ENCODE data around the gene CD320.
"Not testable (repeated sequence)": the region's sequence is repeated elsewhere in the genome, so short reads cannot be mapped to it uniquely, and the experiment has no call there.

The CD320 gene

DNA sequence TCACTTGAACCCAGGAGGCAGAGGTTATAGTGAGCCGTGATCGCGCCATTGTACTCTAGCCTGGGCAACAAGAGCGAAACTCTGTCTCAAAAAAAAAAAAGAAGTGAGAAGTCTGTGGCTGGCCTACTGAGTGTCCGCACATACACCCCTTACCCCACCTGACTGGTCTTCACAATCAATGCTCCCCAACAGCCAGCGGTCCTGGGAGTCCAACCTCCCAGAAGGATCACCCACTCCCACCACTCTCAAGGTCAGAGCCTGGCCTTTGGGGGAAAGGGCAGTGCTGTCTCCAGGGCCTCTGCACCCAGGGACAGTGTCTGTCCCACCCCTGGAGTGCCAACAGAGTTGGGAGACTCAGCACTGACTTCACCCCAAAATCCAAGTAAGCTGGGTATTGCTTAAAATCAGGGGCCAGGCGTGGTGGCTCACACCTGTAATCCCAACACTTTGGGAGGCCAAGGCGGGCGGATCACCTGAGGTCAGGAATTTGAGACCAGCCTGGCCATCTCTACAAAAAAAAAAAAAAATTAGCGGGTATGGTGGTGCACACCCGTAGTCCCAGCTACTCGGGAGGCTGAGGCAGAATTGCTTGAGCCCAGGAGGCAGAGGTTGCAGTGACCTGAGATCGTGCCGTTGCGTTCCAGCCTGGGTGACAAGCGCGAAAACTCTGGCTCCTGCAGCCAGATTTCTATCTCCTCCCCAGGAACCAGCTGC, 2.3 kb upstream of the CD320 start:
- DNase-seq (ENCODE audit: low read depth, low spot score) = no peak

DNA sequence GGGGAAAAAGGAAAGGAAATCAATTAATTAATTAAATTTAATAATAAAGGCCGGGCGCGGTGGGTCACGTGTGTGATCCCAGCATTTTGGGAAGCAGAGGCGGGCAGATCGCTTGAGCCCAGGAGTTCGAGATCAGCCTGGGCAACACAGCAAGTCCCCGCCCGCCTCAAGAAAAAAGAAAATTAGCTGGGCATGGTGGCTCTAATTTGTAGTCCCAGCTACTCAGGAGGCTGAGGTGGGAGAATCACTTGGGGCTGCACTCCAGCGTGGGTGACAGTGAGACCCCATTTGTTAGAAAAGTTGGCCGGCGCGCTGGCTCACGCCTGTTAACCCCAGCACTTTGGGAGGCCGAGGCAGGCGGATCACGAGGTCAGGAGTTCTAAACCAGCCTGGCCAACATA, 733 bp upstream of the CD320 start:
- DNase-seq (ENCODE audit: low read depth, low spot score) = no peak

DNA sequence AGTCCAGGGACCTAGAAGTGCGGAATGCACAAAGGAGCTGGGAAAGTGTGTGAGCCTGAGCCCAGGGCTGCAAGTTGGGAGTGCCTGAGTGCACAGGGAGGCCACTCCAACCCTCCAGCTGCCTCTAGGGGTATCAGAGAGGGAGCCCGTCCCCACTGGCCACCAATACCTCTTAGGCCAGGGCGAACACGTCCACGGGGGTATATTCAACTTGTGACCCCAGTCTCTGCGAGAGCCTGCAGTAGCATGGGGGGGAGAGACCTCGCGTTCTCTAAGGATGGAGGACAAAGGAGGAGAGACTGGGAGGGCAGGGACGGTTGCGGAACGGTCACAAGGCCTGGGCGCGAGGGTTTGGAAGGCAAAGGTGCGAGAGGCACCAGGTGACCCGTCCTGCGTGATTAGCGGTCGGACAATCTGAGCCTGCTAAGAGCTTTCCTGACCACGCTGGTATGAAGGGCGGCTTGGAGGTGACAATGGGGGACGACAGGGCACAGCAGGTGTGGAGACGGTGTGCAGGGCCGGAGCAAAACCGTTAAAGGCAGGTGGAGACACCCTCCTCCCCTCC, 676 bp downstream of the CD320 start:
- DNase-seq (ENCODE audit: low read depth, low spot score) = peak; percentile 31

DNA sequence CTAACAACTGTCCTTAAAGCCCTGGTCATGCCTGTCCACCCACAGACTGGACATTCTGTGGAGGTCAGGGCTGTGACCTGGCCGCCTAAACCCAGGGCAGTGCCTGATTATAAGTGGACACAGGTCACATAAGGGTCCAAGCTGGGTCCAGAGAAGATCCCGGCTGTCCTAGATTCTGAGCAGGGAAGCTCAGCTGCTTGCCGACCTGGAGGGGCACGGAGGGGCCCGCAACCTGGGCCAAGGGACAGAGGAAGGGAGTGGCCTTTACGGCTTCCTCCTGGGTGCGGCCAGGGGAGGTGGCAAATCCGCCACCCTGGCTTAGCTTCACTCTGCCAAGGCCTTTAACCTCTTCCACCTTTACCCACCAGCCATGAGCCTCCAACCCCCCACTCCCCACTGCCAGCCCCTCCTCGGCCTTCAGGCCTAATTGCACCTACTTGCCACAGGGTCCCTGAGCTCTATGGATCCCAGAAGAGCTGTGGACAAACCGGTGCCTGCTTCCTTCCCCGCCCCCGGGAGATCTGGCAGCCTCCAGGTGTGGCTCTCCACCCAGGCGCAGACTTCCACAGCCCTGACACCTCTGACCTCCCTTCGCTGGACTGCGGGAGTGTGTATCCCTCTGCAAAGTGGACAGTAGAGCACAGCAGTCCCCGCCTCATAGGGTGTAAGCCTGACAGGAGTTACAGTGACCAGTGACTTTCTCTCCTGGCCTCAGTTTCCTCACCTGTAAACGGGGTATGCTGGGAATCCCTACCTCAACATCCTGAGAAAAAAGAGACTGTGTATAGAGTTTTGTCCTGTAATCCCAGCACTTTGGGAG, 1.7 kb downstream of the CD320 start:
- no peak for DNase-seq (ENCODE audit: low read depth, low spot score)

DNA sequence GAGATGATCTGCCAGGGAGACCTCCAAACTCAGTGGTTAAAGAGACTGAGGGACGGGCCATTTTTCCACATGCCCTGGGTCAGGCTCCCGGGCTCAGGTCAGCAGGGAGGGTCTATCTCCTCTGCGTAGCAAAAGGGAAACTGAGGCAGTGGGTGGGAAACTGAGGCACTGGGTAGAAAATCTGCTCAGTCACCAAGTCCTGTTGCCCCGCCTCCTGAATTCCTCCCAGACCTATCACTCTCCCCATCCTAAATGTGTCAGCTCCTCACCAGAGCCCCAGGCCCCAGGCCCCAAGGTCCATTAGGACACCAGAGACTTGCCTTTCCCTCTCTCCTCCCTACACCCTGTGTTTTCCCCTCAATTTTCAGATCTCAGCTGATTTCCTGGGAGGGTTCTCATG, 2.4 kb downstream of the CD320 start:
- no peak for DNase-seq (ENCODE audit: low read depth, low spot score)

DNA sequence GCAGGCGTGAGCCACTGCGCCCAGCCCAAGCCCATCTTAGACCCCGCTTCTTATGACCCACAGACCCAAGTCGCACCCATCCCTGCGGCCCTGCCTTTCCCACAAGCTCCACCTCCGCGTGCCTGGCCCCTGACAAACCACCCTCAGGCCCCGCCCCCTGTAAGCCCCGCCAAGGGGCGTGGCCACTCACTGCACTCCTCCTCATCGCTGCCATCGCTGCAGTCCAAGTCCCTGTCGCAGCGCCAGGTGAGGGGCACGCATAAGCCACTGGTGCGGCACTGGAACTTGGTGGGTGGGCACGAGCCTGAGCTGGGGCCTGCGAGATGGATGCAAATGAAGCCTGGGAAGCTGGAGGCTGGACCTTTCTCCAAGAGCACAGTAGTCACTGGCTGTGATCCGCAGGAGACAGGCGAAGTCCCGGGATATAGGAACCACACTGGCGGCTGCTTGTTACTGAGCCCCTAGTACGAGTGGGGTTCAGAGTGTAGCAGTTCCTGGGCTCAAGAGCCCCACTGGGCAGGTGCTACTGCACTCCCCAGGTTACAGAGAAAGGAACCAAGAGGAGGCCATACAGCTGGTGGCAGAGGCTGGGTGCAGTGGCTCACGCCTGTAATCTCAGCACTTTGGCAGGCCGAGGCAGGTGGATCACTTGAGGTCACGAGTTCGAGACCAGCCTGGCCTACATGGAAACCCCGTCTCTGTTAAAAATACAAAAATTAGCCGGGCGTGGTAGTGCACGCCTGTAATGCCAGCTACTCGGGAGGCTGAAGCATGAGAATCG, 3.1 kb downstream of the CD320 start:
- DNase-seq (ENCODE audit: low read depth, low spot score) = peak; percentile 43

DNA sequence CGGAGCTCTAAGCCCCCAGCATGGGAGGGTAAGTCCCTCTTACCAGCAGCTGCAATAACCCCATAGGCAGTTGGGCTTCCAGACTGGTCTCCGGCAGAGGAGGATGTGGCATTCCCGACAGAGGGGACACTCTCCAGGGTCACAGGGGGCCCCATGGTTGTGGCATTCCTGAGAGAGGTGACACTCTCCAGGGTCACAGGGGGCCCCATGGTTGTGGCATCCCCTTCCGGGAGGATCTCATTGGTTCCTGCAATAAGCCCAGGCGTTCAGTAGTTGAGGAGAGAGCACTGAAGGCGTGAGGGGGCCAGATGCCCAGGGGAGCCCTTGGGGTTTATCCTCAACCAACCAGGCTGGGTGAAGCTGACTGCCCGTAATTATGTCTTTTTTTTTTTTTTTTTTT, 5.4 kb downstream of the CD320 start:
- no peak for DNase-seq (ENCODE audit: low read depth, low spot score)

DNA sequence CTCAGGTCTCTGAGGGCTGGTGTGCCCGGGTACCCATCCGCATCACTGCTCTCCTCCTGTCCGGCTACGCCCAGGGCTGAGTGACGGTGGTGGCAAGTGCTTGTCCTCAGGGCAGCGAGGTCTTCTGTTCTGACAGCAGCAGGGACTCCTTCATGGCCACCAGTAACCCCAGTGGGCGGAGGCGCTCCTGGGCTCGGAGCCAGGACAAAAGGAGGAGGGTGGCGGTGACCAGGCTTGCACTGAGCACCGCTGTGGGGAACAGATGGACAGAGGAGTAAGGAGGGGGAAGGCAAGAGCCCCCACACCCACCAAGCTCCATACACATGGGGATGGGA, 5.8 kb downstream of the CD320 start:
- no peak for DNase-seq (ENCODE audit: low read depth, low spot score)

DNA sequence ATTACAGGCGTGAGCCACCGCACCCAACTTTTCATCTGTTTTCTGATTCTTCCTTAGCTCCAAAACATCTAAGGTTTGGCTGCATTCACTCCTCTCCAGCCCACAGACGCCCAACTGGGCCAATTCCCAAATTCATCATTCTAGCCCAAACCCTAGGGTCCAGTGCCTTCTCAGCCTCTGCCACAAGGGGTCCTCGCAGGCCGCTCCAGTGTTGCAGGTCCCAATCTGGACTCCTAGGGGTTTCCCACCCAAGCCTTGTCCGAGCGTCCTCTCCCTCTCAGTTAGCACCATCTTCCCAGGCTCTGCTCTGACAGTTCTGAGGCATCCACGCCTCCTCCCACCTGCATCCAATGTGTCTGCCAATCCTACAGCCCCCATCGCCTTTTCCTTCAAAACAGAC, 16.8 kb downstream of the CD320 start:
- DNase-seq (ENCODE audit: low read depth, low spot score) = not testable (repeated sequence)

DNA sequence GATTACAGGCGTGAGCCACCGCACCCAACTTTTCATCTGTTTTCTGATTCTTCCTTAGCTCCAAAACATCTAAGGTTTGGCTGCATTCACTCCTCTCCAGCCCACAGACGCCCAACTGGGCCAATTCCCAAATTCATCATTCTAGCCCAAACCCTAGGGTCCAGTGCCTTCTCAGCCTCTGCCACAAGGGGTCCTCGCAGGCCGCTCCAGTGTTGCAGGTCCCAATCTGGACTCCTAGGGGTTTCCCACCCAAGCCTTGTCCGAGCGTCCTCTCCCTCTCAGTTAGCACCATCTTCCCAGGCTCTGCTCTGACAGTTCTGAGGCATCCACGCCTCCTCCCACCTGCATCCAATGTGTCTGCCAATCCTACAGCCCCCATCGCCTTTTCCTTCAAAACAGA, 31.6 kb downstream of the CD320 start:
- not testable (repeated sequence) for DNase-seq (ENCODE audit: low read depth, low spot score)

DNA sequence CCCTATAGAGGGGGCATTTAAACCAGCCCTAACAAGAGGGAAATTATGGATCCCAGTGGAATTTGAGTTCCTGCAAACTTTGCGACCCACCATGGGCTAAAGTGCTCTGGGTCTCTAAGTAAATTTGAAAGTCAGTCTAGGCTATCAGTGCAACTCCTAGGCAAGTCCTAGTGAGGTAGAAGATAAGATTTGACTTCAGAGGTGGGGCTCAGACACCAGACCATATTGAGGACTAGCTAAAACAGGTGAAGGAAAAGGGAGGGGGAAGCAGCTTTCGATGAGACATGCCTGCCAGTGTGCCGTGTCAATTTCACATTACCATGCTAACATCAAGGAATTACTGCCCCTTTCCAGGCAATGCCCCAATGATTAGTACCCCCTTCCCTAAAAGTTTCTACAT, 38.4 kb downstream of the CD320 start:
- DNase-seq (ENCODE audit: low read depth, low spot score) = no peak

DNA sequence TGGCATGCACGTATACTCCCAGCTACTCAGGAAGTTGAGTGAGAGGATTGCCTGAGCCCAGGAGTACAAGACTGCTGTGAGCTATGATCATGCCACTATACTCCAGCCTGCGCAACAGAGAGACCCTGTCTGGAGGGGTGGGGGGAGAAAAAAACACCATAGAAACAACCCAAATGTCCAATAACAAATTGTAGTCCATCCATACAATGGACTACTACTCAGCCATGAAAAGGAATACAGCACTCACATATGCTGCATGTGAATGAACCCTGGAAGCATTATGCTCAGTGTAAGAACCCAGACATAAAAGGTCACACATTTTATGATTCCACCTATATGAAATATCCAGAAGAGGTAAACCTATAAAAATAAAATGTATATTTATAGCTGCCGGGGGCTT, 42.3 kb downstream of the CD320 start:
- no peak for DNase-seq (ENCODE audit: low read depth, low spot score)

DNA sequence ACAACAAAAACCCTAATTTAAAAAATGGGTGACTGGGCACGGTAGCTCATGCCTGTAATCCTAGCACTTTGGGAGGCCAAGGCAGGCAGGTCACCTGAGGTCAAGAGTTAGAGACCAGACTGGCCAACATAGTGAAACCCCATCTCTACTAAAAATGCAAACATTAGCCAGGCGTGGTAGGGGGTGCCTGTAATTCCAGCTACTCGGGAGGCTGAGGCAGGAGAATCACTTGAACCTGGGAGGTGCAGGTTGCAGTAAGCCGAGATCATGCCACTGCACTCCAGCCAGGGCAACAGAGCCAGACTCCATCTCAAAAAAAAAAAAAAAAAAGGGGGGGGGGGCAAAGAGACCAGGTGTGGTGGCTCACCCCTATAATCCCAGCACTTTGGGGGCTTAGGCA, 43.9 kb downstream of the CD320 start:
- not testable (repeated sequence) for DNase-seq (ENCODE audit: low read depth, low spot score)

DNA sequence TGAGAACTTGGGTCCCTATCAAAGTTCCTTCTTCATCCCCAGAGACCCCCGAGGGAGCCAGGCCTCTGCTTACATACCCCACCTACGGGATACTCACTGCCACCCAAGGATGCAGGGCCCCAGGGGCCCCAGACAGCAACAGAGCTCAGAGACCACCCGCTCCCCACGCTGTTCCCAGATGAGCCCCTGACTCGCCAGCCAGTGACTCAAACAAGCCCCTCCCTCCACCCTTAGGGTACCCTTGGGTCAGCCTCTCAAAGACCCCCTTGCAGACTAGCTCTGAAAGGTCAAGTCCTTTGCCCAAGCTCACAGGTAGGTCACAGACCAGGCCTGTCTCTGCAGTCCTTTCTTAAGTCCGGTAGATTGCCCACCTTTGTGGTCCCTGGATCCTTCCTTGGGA, 45.7 kb downstream of the CD320 start:
- DNase-seq (ENCODE audit: low read depth, low spot score) = no peak

DNA sequence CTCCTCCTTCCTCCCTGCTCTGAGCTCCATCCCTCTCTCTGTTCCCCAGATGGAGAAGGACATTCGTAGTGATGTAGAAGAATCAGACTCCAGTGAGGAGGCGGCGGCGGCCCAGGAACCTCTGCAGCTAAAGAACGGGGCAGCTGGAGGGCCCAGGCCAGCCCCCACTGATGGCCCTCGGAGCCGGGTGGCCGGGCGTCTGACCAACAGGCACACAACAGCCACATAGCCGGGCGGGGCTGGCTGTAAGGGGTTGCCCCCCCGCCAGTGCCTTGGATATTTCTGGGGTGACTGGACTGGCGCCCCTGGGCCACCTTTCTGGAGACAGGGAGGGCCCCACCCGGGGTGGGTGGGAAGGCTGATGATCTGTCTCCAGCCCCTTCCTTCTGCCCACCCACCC, 46.3 kb downstream of the CD320 start:
- DNase-seq (ENCODE audit: low read depth, low spot score) = no peak

DNA sequence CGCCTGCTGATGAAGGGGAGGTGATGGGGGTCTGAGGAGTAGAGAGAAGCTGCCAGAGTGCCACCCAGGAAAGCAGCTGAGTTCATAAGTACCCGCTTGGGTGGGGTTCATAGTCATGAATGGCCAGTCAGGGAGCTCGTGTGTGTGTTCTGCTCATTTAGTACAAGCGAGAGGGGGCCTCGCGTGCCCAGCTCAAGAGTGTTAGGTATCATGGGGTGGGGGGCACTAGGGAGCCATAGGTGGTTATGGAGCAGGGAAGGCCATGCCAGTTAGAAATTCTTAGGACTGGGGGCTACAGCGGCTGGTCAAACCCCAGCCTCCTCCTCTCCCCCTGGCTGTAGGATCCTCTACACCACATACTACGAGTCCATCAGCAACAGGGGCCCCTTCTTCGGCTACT, 46.8 kb downstream of the CD320 start:
- no peak for DNase-seq (ENCODE audit: low read depth, low spot score)

DNA sequence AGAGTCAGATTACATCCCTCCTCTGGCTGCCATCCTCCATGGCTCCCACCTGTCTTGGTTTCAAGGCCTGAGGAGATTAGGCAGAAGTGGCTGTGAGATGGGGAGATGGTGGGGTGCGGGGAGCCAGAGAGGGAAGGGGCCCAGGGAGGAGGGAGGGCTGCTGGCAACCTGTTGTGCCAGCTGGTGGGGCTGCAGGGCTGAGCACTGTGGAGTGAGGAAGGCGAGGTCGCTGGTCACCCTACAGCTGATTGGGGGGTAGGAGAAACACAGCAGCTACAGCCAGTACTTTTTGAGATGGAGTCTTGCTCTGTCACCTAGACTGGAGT, 48.3 kb downstream of the CD320 start:
- no peak for DNase-seq (ENCODE audit: low read depth, low spot score)

DNA sequence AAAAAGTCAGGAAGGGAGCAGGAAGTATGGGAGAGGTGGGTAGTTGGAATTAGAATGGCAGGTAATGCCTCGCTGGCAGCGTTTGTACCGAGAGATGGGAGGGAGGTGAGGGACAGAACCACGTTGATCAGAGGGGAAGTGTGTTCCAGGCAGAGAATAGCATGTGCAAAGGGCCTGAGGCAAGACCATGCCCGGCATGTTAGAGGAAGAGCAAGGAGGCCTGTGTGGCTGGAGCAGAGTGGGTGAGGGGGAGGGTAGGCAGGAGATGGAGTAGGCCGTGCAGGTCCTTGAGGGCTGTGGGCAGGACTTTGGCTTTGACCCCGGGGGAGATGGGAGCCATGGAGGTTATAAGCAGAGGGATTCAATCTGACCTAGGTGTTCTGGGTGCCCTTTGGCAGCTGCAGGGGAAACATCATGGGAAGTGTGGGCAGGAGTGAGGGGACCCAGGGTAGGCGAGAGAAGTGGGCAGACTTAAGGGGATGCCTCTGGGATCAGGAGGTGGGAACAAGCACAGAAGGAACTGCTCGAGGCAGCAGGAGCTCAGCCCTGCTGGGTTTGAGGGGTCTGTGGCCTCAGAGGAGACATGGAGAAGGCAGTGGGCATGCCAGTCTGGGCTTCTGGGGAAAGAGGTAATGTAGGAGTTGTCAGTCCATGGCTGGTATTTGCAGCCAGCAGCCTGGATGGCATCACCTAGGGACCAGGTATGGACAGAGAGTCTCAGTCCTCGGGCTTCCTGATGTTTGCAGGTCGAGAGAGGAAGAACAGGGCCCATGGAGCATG, 48.8 kb downstream of the CD320 start:
- no peak for DNase-seq (ENCODE audit: low read depth, low spot score)

DNA sequence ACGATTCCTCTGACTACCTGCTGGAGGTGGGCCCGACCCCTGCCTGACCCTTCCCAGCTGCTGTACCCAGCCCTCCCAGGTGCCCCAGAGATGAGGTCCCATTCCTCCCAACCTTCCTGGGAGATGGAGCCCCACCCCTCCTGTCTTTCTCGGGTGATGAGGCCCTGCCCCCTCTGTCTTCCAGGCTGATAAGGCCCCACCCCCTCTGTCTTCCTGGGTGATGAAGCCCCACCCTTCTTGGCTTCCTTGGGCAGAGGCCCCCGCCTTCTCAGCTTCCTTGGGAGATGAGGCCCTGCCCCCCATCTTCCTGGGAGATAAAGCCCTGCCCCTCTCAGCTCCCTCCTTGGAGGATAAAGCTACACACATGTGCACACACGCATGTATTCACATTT, 51.1 kb downstream of the CD320 start:
- no peak for DNase-seq (ENCODE audit: low read depth, low spot score)

DNA sequence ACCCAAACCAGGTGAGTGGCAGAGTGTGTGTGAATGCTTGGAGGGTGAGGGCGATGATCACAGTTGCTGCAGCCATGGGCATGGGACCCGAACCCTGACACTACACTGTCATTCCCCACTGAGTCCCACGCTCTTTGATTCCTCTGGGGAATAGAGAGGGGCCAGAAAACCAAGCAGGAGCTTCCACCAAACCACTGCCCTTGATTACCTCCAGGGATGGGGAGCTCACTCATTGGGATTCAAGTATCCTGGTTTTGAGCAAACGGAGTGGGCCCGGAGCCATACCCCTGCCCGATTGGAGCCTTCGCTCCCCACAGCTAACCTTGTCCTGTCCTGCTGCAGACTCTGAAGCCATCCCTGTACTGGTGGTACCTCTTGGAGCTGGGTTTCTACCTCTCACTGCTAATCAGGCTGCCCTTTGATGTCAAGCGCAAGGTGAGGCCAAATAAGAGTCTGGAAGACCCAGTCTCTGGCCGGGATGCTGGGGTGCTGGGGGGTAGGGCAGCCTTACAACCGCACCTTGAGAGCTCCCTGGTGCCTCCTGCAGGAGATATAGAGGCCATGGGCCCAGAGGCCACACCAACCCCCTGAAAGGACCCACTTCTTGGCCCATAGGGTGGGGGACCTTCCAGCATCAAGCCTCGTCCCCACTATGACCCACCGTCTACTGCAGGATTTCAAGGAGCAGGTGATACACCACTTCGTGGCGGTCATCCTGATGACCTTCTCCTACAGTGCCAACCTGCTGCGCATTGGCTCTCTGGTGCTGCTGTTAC, 51.7 kb downstream of the CD320 start:
- no peak for DNase-seq (ENCODE audit: low read depth, low spot score)

Data from astrocyte of the hippocampus (primary cell).